ENCODE measurements around the gene GAS7. TPM values are rescaled to one million over a fixed set of nuclear protein-coding genes. Genes with fewer than 3 reads are reported as not detected.

GAS7 gene
- total RNA-seq, 1 donor from 2014 or later = 26.7 TPM

GRCh38 chr17:10135539-10136257 is 62.7 kb downstream of the GAS7 start:
- peak; percentile 51 for DNase-seq (ENCODE audit: low spot score)

- no peak for DNase-seq (ENCODE audit: low spot score)
Measured at GRCh38 chr17:10130677-10131076, 67.7 kb downstream of the GAS7 start.

- no peak for DNase-seq (ENCODE audit: low spot score)
Measured at GRCh38 chr17:10130263-10130662, 68.1 kb downstream of the GAS7 start.

- peak; percentile 67 for DNase-seq (ENCODE audit: low spot score)
Measured at GRCh38 chr17:10127819-10128425, 70.5 kb downstream of the GAS7 start.

GRCh38 chr17:10126616-10127501 is 71.5 kb downstream of the GAS7 start:
- DNase-seq (ENCODE audit: low spot score) = no peak

GRCh38 chr17:10126276-10126615 is 72.2 kb downstream of the GAS7 start:
- no peak for DNase-seq (ENCODE audit: low spot score)

GRCh38 chr17:10125531-10126275 is 72.7 kb downstream of the GAS7 start:
- no peak for DNase-seq (ENCODE audit: low spot score)

GRCh38 chr17:10123093-10123492 is 75.3 kb downstream of the GAS7 start:
- DNase-seq (ENCODE audit: low spot score) = no peak

- no peak for DNase-seq (ENCODE audit: low spot score)
Measured at GRCh38 chr17:10121971-10122707, 76.3 kb downstream of the GAS7 start.

GRCh38 chr17:10120749-10121148 is 77.7 kb downstream of the GAS7 start:
- DNase-seq (ENCODE audit: low spot score) = no peak

GRCh38 chr17:10120109-10120485 is 78.3 kb downstream of the GAS7 start:
- DNase-seq (ENCODE audit: low spot score) = no peak

- peak; percentile 90 for DNase-seq (ENCODE audit: low spot score)
Measured at GRCh38 chr17:10119203-10120108, 79.0 kb downstream of the GAS7 start.

- no peak for DNase-seq (ENCODE audit: low spot score)
Measured at GRCh38 chr17:10118788-10119130, 79.6 kb downstream of the GAS7 start.

GRCh38 chr17:10117581-10118001 is 80.8 kb downstream of the GAS7 start:
- DNase-seq (ENCODE audit: low spot score) = no peak

GRCh38 chr17:10116753-10117420 is 81.5 kb downstream of the GAS7 start:
- DNase-seq (ENCODE audit: low spot score) = no peak

GRCh38 chr17:10116267-10116666 is 82.1 kb downstream of the GAS7 start:
- DNase-seq (ENCODE audit: low spot score) = no peak

GRCh38 chr17:10115536-10115932 is 82.9 kb downstream of the GAS7 start:
- DNase-seq (ENCODE audit: low spot score) = no peak

- DNase-seq (ENCODE audit: low spot score) = peak; percentile 87
Measured at GRCh38 chr17:10114931-10115535, 83.4 kb downstream of the GAS7 start.

- DNase-seq (ENCODE audit: low spot score) = no peak
Measured at GRCh38 chr17:10112962-10113361, 85.4 kb downstream of the GAS7 start.

Measured in mucosa of gallbladder (tissue), 1 donor.